HepG2 (cell line): ENCODE results near the gene PHF5A. TPM values are rescaled to one million over a fixed set of nuclear protein-coding genes. Genes with fewer than 3 reads are reported as not detected.
A peak's percentile ranks its signal among the peaks of the same experiment; 100 is the strongest.

Experiments used
- ARID3A ChIP-seq: IDR thresholded peaks from 2 replicates; pipeline ENCODE4 v1.6.1; 2012; ENCODE audit warnings: low read depth, low read length, improper control_type of control experiment
- ARID5B ChIP-seq: IDR thresholded peaks from 2 replicates; pipeline ENCODE4 v1.4.0; 2020; ENCODE audit warnings: mild to moderate bottlenecking, missing genetic modification reagents
- ELF3 ChIP-seq: IDR thresholded peaks from 2 replicates; pipeline ENCODE4 v1.6.1; 2016; ENCODE audit warnings: missing genetic modification reagents, missing compliant biosample characterization
- FOXA3 ChIP-seq: IDR thresholded peaks from 2 replicates; pipeline ENCODE4 v1.6.1; 2016; ENCODE audit warnings: missing genetic modification reagents, missing compliant biosample characterization
- FOXP1 ChIP-seq, 2 experiments: fragments of 450-650 bp in 1 of 2; IDR thresholded peaks; 2 replicates each; pipeline ENCODE4 v1.6.1; 2017 to 2018; ENCODE audit warnings: antibody characterized with exemption in 1 of 2
- GPN1 ChIP-seq: sonication (generic); formaldehyde crosslinking; IDR thresholded peaks from 2 replicates; pipeline ENCODE4 v1.5.1; 2020; ENCODE audit warnings: missing genetic modification reagents, borderline replicate concordance
- HMG20B ChIP-seq: conservative IDR thresholded peaks from 2 replicates; pipeline ENCODE4 v1.6.1; 2016; ENCODE audit warnings: missing genetic modification reagents, missing compliant biosample characterization
- HOXA9 ChIP-seq: sonication (generic); formaldehyde crosslinking; IDR thresholded peaks from 2 replicates; pipeline ENCODE4 v1.8.1; 2022; ENCODE audit warnings: missing genetic modification reagents, mild to moderate bottlenecking, moderate library complexity, borderline replicate concordance
- MAZ ChIP-seq, 2 experiments: sonication (generic) in 1 of 2; formaldehyde crosslinking in 1 of 2; IDR thresholded peaks; 2 replicates each; pipeline versions ENCODE4 v1.5.0 to v1.6.1; 2012 to 2020; ENCODE audit warnings: low read depth in 2 of 2, mild to moderate bottlenecking in 2 of 2, borderline replicate concordance in 1 of 2, improper control_type of control experiment in 1 of 2, low read length in 1 of 2, missing genetic modification reagents in 1 of 2, moderate library complexity in 1 of 2
- MIXL1 ChIP-seq: IDR thresholded peaks from 2 replicates; pipeline ENCODE4 v1.6.1; 2016
- NCOR1 ChIP-seq: fragments of 200-600 bp; sonication (generic); IDR thresholded peaks from 2 replicates; pipeline ENCODE4 v1.7.0; 2017; ENCODE audit warnings: antibody characterized with exemption, low read length, borderline replicate concordance
- NFIC ChIP-seq: IDR thresholded peaks from 2 replicates; pipeline ENCODE4 v1.6.1; 2012; ENCODE audit warnings: mild to moderate bottlenecking, low read length, inconsistent platforms
- SCMH1 ChIP-seq: sonication (generic); formaldehyde crosslinking; IDR thresholded peaks from 2 replicates; pipeline ENCODE4 v1.9.0; 2021; ENCODE audit warnings: missing genetic modification reagents, mild to moderate bottlenecking, borderline replicate concordance
- SIN3B ChIP-seq: fragments of 150-350 bp; IDR thresholded peaks from 2 replicates; pipeline ENCODE4 v1.6.1; 2014; ENCODE audit warnings: low read length
- SRY ChIP-seq: sonication (generic); formaldehyde crosslinking; IDR thresholded peaks from 2 replicates; pipeline ENCODE4 v1.8.0; 2022; ENCODE audit warnings: mild to moderate bottlenecking, missing genetic modification reagents
- ZFY ChIP-seq: sonication (generic); formaldehyde crosslinking; IDR thresholded peaks from 2 replicates; pipeline ENCODE4 v1.4.0; 2020; ENCODE audit warnings: missing genetic modification reagents
- ZNF143 ChIP-seq: sonication (generic); formaldehyde crosslinking; IDR thresholded peaks from 2 replicates; pipeline ENCODE4 v1.4.0; 2020; ENCODE audit warnings: missing genetic modification reagents
- ZNF253 ChIP-seq: sonication (generic); formaldehyde crosslinking; IDR thresholded peaks from 2 replicates; pipeline ENCODE4 v1.8.0; 2022; ENCODE audit warnings: mild to moderate bottlenecking, missing genetic modification reagents, borderline replicate concordance
- ZNF260 ChIP-seq: sonication (generic); formaldehyde crosslinking; IDR thresholded peaks from 2 replicates; pipeline ENCODE4 v1.4.0; 2020; ENCODE audit warnings: missing genetic modification reagents, low read depth, mild to moderate bottlenecking, borderline replicate concordance
- ZNF329 ChIP-seq: sonication (generic); formaldehyde crosslinking; IDR thresholded peaks from 2 replicates; pipeline ENCODE4 v1.9.0; 2021; ENCODE audit warnings: low read depth, mild to moderate bottlenecking, missing genetic modification reagents
- ZNF431 ChIP-seq: sonication (generic); formaldehyde crosslinking; IDR thresholded peaks from 2 replicates; pipeline ENCODE4 v1.9.0; 2022; ENCODE audit warnings: missing genetic modification reagents, low read depth, mild to moderate bottlenecking, borderline replicate concordance
- ZNF768 ChIP-seq: sonication (generic); formaldehyde crosslinking; IDR thresholded peaks from 2 replicates; pipeline ENCODE4 v1.4.0; 2020; ENCODE audit warnings: missing genetic modification reagents
- ZNF777 ChIP-seq: sonication (generic); formaldehyde crosslinking; IDR thresholded peaks from 2 replicates; pipeline ENCODE4 v1.4.0; 2020; ENCODE audit warnings: missing genetic modification reagents
- polyA plus RNA-seq, 8 experiments: library from polyadenylated mRNA; depleted of rRNA in 3 of 8; stranded (reverse) in 7 of 8; unstranded in 1 of 8; fragments of >200 nt; fragmentation: Illumina TruSeq in 4 of 8; extraction: Trizol in 4 of 8; gene quantifications; 2 replicates each; pipeline versions ENCODE4 v1.2.1 to v1.2.3, GENCODE V29; 2011 to 2016; ENCODE audit warnings: low read depth in 4 of 8, missing spikeins in 1 of 8, mixed read lengths in 1 of 8; ENCODE audit not compliant: insufficient read depth in 1 of 8
- total RNA-seq, 5 experiments: library from RNA; depleted of rRNA; stranded (reverse); fragments of >200 nt; fragmentation: Illumina TruSeq; extraction: Trizol; gene quantifications; 2 replicates each; pipeline ENCODE4 v1.2.3, GENCODE V29; 2016; ENCODE audit warnings: low read depth in 1 of 5
- TF ChIP-seq, protein P1 (sequence below): sonication (generic); formaldehyde crosslinking; IDR thresholded peaks from 2 replicates; pipeline ENCODE4 v1.5.0; 2020; ENCODE audit warnings: missing genetic modification reagents

Gene PHF5A
- total and polyA plus RNA-seq, 2 of the 13 experiments (the other 11 are each of a cell fraction or from before 2014, with no cell fraction given) = 56.6 to 105 TPM

GRCh38 chr22:41468381-41469217 lies at the start of gene PHF5A, which contains the start of gene ACO2 (continued):
- TF ChIP-seq HOXA9 (CRISPR knock-in tag) (no peak), ARID5B (peak; percentile 48; the same call in 1 of the 2 replicates), NCOR1 (peak; percentile 66; the same call in 1 of the 2 replicates), MIXL1 (no peak; the same call in 1 of the 2 replicates), FOXA3 (peak; percentile 27; the same call in 1 of the 2 replicates), NFIC (no peak), GPN1 (CRISPR knock-in tag) (no peak), ARID3A (0 out of 2 replicates have a peak, but pooled peaks have one; percentile 10), ZNF253 (CRISPR knock-in tag) (no peak), SCMH1 (no peak), ELF3 (CRISPR knock-in tag) (peak; percentile 64), ZNF768 (CRISPR knock-in tag) (no peak), SRY (CRISPR knock-in tag) (no peak), ZFY (CRISPR knock-in tag) (peak; percentile 90), ZNF143 (peak; percentile 51; the same call in 1 of the 2 replicates), SIN3B (peak; percentile 98), ZNF777 (CRISPR knock-in tag) (no peak), HMG20B (CRISPR knock-in tag) (no peak), FOXP1 (IDR thresholded peaks at IDR 0.05) (no peak), FOXP1 (CRISPR knock-in tag; IDR thresholded peaks at IDR 0.05) (no peak), ZNF431 (CRISPR knock-in tag) (no peak), ZNF260 (CRISPR knock-in tag) (no peak), ZNF329 (CRISPR knock-in tag) (no peak), MAZ (IDR thresholded peaks at IDR 0.05; ENCODE audit: borderline replicate concordance, low read depth, low read length) (peak; percentile 49; the same call in 1 of the 2 replicates), MAZ (CRISPR knock-in tag; IDR thresholded peaks at IDR 0.05; ENCODE audit: low read depth) (no peak; the same call in 1 of the 2 replicates)
- TF ChIP-seq, protein P1, sequence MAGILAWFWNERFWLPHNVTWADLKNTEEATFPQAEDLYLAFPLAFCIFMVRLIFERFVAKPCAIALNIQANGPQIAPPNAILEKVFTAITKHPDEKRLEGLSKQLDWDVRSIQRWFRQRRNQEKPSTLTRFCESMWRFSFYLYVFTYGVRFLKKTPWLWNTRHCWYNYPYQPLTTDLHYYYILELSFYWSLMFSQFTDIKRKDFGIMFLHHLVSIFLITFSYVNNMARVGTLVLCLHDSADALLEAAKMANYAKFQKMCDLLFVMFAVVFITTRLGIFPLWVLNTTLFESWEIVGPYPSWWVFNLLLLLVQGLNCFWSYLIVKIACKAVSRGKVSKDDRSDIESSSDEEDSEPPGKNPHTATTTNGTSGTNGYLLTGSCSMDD = 0 out of 2 replicates have a peak, but pooled peaks have one; percentile 13
